IPS DF 6.9 (cell line): ENCODE data around the gene MAD1L1.

Experiments
- DNase-seq: peaks from one replicate; pipeline ENCODE4 v3.0.0-alpha.2; 2013; ENCODE audit warnings: low read depth, low spot score
- H3K27ac ChIP-seq: one replicate; pipeline ENCODE4 v1.5.1; 2013; ENCODE audit warnings: low read length, control low read depth
- H3K27me3 ChIP-seq: 2 replicates; pipeline ENCODE4 v1.6.1; 2013; ENCODE audit warnings: mild to moderate bottlenecking, low read length; ENCODE audit not compliant: control insufficient read depth, insufficient read depth
- H3K36me3 ChIP-seq: 2 replicates; pipeline ENCODE4 v1.6.1; 2013; ENCODE audit warnings: low read length; ENCODE audit not compliant: control insufficient read depth, insufficient read depth
- H3K4me1 ChIP-seq: 2 replicates; pipeline ENCODE4 v1.6.1; 2013; ENCODE audit warnings: low read length; ENCODE audit not compliant: control insufficient read depth, insufficient read depth
- H3K4me3 ChIP-seq: 2 replicates; pipeline ENCODE4 v1.5.1; 2013; ENCODE audit warnings: mild to moderate bottlenecking, low read length
- H3K9me3 ChIP-seq: 2 replicates; pipeline ENCODE4 v1.6.1; 2013; ENCODE audit warnings: low read length, inconsistent platforms; ENCODE audit not compliant: control insufficient read depth, insufficient read depth
- WGBS: extraction: QIAGEN DNeasy Blood & Tissue Kit; methylation state at CpG from one replicate; pipeline ENCODE4 v1.1.7; 2013; ENCODE audit warnings: mixed read lengths, missing lambda C conversion rate; ENCODE audit not compliant: insufficient read length, insufficient coverage; 5-methylcytosine and 5-hydroxymethylcytosine counted together

Gene MAD1L1

GRCh38 chr7:2175514-2175913 is 57.2 kb downstream of the MAD1L1 start:
- Histone ChIP-seq H3K9me3 (no peaks in the 10 kb centered on the region), H3K27me3 (no peaks in the 10 kb centered on the region), H3K4me3 (no peak overlapping the region), H3K27ac (no peak overlapping the region), H3K4me1 (no peaks in the 10 kb centered on the region), H3K36me3 (peaks cover 5% of the 10 kb centered on the region; the same call in 1 of the 2 replicates)
- no CpG with 5 or more reads among the region's 2 CpGs for WGBS
- no peak for DNase-seq

- Histone ChIP-seq H3K27ac (no peak overlapping the region), H3K36me3 (peaks cover 5% of the 10 kb centered on the region; the same call in 1 of the 2 replicates), H3K4me3 (no peak overlapping the region), H3K27me3 (no peaks in the 10 kb centered on the region), H3K9me3 (no peaks in the 10 kb centered on the region), H3K4me1 (no peaks in the 10 kb centered on the region)
- no peak for DNase-seq
- no CpG with 5 or more reads among the region's 15 CpGs for WGBS
These were observed 57.7 kb downstream of the MAD1L1 start for GRCh38 chr7:2175091-2175490.

- Histone ChIP-seq H3K36me3 (peaks cover 5% of the 10 kb centered on the region; the same call in 1 of the 2 replicates), H3K9me3 (no peaks in the 10 kb centered on the region), H3K27ac (no peak overlapping the region), H3K4me3 (no peak overlapping the region), H3K27me3 (no peaks in the 10 kb centered on the region), H3K4me1 (no peaks in the 10 kb centered on the region)
- no peak for DNase-seq
- no CpG with 5 or more reads among the region's 15 CpGs for WGBS
These were observed 59.4 kb downstream of the MAD1L1 start for GRCh38 chr7:2173189-2173827.

- Histone ChIP-seq H3K4me3 (no peak overlapping the region), H3K36me3 (peaks cover 5% of the 10 kb centered on the region; the same call in 1 of the 2 replicates), H3K4me1 (no peaks in the 10 kb centered on the region), H3K27me3 (no peaks in the 10 kb centered on the region), H3K27ac (no peak overlapping the region), H3K9me3 (no peaks in the 10 kb centered on the region)
- no peak for DNase-seq
- no CpG with 5 or more reads among the region's 39 CpGs for WGBS
These were observed 60.2 kb downstream of the MAD1L1 start for GRCh38 chr7:2172311-2173188.

- no CpG with 5 or more reads among the region's 6 CpGs for WGBS
- peaks cover 5% of the 10 kb centered on the region; the same call in 1 of the 2 replicates for H3K36me3 ChIP-seq
- DNase-seq = no peak
- no peaks in the 10 kb centered on the region for H3K27me3 ChIP-seq
- no peak overlapping the region for H3K27ac ChIP-seq
- H3K4me3 ChIP-seq = no peak overlapping the region
- no peaks in the 10 kb centered on the region for H3K9me3 ChIP-seq
- no peaks in the 10 kb centered on the region for H3K4me1 ChIP-seq
These were observed 60.9 kb downstream of the MAD1L1 start for GRCh38 chr7:2171855-2172254.

- no peaks in the 10 kb centered on the region for H3K4me1 ChIP-seq
- H3K27ac ChIP-seq = no peak overlapping the region
- no peak overlapping the region for H3K4me3 ChIP-seq
- no peaks in the 10 kb centered on the region for H3K27me3 ChIP-seq
- WGBS = no CpG with 5 or more reads among the region's 26 CpGs
- DNase-seq = no peak
- no peaks in the 10 kb centered on the region for H3K9me3 ChIP-seq
- H3K36me3 ChIP-seq = peaks cover 5% of the 10 kb centered on the region; the same call in 1 of the 2 replicates
These were observed 61.9 kb downstream of the MAD1L1 start for GRCh38 chr7:2170576-2171521.

- WGBS = no CpG with 5 or more reads among the region's 17 CpGs
- DNase-seq = no peak
- no peak overlapping the region for H3K27ac ChIP-seq
- H3K9me3 ChIP-seq = no peaks in the 10 kb centered on the region
- H3K36me3 ChIP-seq = peaks cover 3% of the 10 kb centered on the region; the same call in 1 of the 2 replicates
- H3K27me3 ChIP-seq = no peaks in the 10 kb centered on the region
- no peak overlapping the region for H3K4me3 ChIP-seq
- no peaks in the 10 kb centered on the region for H3K4me1 ChIP-seq
These were observed 62.7 kb downstream of the MAD1L1 start for GRCh38 chr7:2169923-2170575.

- Histone ChIP-seq H3K9me3 (no peaks in the 10 kb centered on the region), H3K27ac (no peak overlapping the region), H3K4me3 (no peak overlapping the region), H3K4me1 (no peaks in the 10 kb centered on the region), H3K36me3 (no peaks in the 10 kb centered on the region), H3K27me3 (no peaks in the 10 kb centered on the region)
- no peak for DNase-seq
- no CpG with 5 or more reads among the region's 37 CpGs for WGBS
These were observed 64.0 kb downstream of the MAD1L1 start for GRCh38 chr7:2168615-2169311.

GRCh38 chr7:2166625-2167280 is 66.0 kb downstream of the MAD1L1 start:
- no peaks in the 10 kb centered on the region for H3K27me3 ChIP-seq
- no CpG with 5 or more reads among the region's 25 CpGs for WGBS
- no peaks in the 10 kb centered on the region for H3K4me1 ChIP-seq
- no peak for DNase-seq
- no peaks in the 10 kb centered on the region for H3K9me3 ChIP-seq
- no peaks in the 10 kb centered on the region for H3K36me3 ChIP-seq
- no peak overlapping the region for H3K4me3 ChIP-seq
- H3K27ac ChIP-seq = no peak overlapping the region
